ENCODE measurements around the gene GLG1.
"Not testable (repeated sequence)": the region's sequence is repeated elsewhere in the genome, so short reads cannot be mapped to it uniquely, and the experiment has no call there.

GLG1 gene

GRCh38 chr16:74407362-74407705 lies 199.6 kb downstream of the GLG1 start:
- DNase-seq (ENCODE audit: low read depth): not testable (repeated sequence)

GRCh38 chr16:74406600-74407361 lies 200.1 kb downstream of the GLG1 start:
- not testable (repeated sequence) for DNase-seq (ENCODE audit: low read depth)

GRCh38 chr16:74404148-74404933 lies 202.6 kb downstream of the GLG1 start:
- DNase-seq (ENCODE audit: low read depth): not testable (repeated sequence)

GRCh38 chr16:74400238-74400637 lies 206.7 kb downstream of the GLG1 start:
- DNase-seq (ENCODE audit: low read depth): not testable (repeated sequence)

- not testable (repeated sequence) for DNase-seq (ENCODE audit: low read depth)
Measured at GRCh38 chr16:74398212-74398895, 208.6 kb downstream of the GLG1 start.
